GM12874 (cell line): Measurements from ENCODE around the gene XPR1.

Experiments used
- CTCF ChIP-seq: IDR thresholded peaks from 2 replicates; pipeline ENCODE4 v1.5.1; 2011; ENCODE audit warnings: low read depth, mild to moderate bottlenecking, control low read depth, low read length, moderate library complexity; ENCODE audit not compliant: insufficient read depth

The XPR1 gene

DNA sequence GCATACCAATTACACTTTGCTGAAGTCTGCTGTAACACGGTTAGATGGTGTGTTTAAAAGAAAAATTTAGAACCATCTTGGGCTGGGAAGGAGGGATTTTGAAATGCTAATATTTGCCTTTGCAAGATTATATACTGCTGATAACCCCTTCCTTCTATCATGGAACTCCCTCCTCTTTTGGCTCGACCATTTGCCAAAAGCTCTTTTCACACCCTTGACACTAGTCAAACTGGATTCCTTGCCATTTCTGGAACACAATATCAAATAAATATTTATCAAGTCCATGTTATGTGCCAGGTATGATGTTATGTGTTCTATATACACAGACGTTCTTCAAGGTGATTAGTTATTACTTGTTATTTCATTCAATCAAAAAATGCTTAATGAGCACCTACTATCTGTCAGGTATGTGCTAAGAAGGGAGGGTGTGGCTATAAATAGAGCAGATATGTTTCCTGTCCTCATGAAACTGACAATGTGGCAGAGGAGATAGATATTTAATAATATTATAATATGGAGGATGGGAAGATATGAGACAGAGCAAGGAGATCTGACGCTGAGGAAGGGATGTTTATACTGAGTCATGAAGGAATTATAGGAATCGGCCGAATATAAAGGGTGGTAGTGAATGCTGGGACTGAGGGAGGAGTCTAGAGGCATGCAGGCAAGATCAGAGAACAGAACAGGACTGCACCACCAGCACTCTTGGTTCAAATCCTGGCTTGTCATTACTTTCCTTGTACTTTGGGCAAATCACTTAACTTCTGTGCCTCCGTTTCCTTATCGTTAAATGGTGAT, 16.1 kb upstream of the XPR1 start:
- no peak for TF ChIP-seq CTCF

GRCh38 chr1:180616439-180616838, 15.4 kb upstream of the XPR1 start:
- TF ChIP-seq CTCF, result no peak

DNA sequence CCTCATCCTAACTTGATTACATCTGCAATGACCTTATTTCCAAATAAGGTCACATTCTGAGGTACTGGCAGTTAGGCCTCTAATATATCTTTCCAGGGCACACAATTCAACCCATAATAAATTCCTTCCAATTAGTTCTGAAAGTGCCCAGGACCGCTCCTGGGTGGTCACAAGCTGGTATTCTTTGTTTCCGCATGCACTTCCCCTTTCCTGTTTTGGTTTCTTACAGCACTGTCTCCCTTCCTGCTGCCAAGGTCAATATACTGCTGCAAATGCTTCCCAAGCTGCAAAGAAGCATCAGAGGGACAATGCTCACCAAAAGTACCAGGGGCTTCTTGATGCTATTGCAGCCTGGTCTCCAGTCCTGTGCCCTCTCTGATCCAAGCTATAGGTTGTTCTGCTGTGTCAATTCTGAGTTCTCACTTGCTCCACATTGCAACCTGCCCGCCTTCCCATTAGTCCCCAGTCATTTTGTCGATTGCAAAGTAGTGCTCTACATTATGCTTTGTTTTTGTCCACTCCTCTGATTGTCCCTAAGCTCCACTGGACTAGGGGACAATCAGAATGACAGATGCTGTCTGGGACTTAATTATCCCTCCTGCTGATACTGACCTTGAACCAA, 13.9 kb upstream of the XPR1 start:
- TF ChIP-seq CTCF, result no peak

DNA sequence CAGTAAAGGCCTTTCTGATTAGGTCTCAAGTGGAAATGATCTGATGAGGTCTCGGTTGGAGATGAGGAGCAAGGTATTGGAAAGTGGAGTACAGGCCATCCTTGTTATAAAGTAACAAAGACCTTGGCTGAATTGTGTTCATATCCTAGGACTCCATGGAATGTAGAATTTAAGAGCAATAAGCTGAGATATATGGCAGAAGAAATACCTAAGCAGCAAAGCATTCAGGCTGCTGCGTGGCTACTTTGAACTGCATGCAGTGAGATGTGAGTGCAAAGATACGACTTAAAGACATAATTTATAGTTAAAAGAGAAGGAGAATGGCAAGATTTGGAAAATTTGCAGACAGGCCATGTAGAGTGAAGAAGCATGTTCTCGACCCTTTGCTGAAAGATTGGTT, 11.2 kb upstream of the XPR1 start:
- no peak for TF ChIP-seq CTCF

DNA sequence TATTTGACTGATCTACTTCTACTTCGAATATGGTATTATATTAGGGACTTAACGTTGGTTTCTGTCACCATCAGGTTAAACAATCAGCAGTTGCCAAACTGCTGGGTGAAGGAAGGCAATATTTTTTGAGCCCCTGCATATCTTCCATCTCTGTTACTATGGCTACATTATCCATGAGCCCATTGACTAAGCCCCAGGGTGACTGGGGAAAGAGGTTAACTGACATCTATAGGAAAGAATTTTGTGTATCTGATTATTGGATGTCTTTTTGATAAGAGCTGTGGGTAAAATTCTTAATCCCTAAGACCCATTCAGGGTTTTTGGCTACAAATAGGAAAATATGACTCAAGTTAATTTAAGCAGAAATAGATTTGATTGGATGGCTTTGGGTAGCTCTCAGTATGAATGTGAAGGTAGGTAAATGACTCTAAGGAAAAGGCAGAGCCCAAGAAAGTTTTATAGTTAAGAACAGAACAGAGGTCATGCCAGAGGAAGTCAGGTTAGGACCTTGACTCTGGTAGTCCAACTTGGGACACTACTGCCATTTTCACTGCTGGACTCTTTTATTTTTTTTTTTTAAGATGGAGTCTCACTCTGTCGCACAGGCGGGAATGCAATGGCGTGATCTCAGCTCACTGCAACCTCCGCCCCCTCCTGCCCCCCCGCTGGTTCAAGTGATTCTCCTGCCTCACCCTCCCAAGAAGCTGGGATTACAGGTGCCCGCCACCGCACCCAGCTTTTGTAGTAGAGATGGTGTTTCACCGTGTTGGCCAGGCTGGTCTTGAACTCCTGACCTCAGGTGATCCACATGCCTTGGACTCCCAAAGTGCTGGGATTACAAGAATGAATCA, 8.9 kb upstream of the XPR1 start:
- TF ChIP-seq CTCF, result no peak

- no peak for TF ChIP-seq CTCF
Measured at GRCh38 chr1:180623579-180624347, 8.1 kb upstream of the XPR1 start.
